Astrocyte (in vitro differentiated cells and primary cell): ENCODE measurements around the gene CSRNP3.

Source experiments
- EZH2 ChIP-seq: IDR thresholded peaks from 2 replicates; pipeline ENCODE4 v1.6.1; 2012; ENCODE audit warnings: mild to moderate bottlenecking, low read length, inconsistent platforms; ENCODE audit not compliant: insufficient read depth
- TF ChIP-seq, protein P1 (sequence below): IDR thresholded peaks from 2 replicates; pipeline ENCODE4 v1.5.1; 2011; ENCODE audit warnings: low read depth, mild to moderate bottlenecking, inconsistent platforms, low read length, moderate library complexity; ENCODE audit not compliant: insufficient read depth

DNA sequence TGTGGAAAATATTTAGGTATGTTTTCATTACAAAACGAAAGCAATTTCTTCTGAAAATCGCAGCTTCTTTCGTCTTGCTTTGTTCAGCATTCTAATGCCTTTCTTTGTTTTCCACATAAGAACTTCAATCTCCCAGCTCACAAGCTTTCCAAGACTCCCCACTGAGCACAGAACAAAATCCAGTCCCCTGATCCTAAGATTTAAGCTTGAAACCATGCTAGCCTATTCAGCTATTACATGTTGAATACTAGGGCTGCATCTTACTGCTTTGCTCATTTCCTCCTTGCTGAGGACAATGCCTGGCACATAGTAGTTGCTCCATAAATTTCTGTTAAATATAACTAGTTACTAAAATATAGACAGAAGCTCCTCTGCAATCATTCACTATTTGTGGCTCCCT lies 163.9 kb downstream of the CSRNP3 start:
- TF ChIP-seq, protein P1, sequence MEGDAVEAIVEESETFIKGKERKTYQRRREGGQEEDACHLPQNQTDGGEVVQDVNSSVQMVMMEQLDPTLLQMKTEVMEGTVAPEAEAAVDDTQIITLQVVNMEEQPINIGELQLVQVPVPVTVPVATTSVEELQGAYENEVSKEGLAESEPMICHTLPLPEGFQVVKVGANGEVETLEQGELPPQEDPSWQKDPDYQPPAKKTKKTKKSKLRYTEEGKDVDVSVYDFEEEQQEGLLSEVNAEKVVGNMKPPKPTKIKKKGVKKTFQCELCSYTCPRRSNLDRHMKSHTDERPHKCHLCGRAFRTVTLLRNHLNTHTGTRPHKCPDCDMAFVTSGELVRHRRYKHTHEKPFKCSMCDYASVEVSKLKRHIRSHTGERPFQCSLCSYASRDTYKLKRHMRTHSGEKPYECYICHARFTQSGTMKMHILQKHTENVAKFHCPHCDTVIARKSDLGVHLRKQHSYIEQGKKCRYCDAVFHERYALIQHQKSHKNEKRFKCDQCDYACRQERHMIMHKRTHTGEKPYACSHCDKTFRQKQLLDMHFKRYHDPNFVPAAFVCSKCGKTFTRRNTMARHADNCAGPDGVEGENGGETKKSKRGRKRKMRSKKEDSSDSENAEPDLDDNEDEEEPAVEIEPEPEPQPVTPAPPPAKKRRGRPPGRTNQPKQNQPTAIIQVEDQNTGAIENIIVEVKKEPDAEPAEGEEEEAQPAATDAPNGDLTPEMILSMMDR: no peak
- TF ChIP-seq EZH2: no peak
